ENCODE measurements around the gene RTKN2.

RTKN2 gene, protein sequence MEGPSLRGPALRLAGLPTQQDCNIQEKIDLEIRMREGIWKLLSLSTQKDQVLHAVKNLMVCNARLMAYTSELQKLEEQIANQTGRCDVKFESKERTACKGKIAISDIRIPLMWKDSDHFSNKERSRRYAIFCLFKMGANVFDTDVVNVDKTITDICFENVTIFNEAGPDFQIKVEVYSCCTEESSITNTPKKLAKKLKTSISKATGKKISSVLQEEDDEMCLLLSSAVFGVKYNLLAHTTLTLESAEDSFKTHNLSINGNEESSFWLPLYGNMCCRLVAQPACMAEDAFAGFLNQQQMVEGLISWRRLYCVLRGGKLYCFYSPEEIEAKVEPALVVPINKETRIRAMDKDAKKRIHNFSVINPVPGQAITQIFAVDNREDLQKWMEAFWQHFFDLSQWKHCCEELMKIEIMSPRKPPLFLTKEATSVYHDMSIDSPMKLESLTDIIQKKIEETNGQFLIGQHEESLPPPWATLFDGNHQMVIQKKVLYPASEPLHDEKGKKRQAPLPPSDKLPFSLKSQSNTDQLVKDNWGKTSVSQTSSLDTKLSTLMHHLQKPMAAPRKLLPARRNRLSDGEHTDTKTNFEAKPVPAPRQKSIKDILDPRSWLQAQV

DNA sequence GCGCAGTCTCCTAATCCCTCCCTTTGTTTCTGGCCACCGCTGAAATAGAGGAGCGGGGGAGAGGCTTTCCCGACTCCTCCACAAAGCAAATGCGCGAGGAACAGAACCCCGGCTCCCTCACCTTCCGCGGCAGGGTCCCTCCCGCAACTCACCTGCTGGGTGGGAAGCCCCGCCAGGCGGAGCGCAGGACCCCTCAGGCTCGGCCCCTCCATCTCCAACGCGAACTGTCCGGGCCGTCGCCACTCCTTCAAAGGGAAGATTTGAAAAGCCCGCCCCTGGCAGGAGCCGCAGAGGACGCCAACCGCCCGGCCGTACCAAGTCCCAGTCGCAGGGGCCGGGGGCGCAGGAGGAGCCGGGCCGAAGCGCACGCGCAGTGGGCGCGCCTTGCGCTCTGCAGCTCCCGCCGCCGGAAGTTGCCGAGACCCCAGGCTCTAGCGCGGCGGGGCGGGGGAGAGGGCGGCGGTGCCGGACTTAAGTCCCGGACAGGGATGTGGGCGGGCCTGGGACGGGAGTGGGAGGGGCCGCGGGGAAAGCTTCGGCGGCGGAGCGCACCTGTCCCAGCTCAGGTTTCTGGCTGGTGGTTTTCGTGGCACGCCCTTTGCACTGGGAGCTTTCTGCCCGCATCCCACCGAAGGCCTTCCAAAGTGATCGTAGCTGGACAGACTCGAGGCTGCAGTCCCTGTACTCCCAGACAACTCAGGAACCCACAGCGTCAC is at the start of gene RTKN2:
Gene RTKN2, minus strand, starts transcription at position 446 of the 716 bp plus-strand sequence. Its CDS starts 234 bp downstream, at position 212.
- Histone ChIP-seq H3K4me1 (ENCODE audit: low read length) (0 out of 2 replicates have a peak, but pooled peaks cover 5% of the 10 kb centered on the region), H3K9me3 (ENCODE audit: insufficient read depth, low read length) (no peaks in the 10 kb centered on the region), H3K27me3 (ENCODE audit: low read depth, low read length) (peaks cover 4% of the 10 kb centered on the region; the same call in 1 of the 2 replicates), H2AFZ (ENCODE audit: low read depth, low read length) (peak within 1 kb of the TSS; percentile 86), H3K4me2 (ENCODE audit: low read length) (peak within 1 kb of the TSS; percentile 71), H3K4me3 (ENCODE audit: low read length) (peak within 1 kb of the TSS; percentile 95), H3K36me3 (replicated peaks; ENCODE audit: low read depth, low read length) (no peaks in the 10 kb centered on the region), H4K20me1 (ENCODE audit: insufficient read depth, low read length) (no peaks in the 10 kb centered on the region), H3K27ac (ENCODE audit: low read length) (no peak within 1 kb of the TSS), H3K9ac (ENCODE audit: low read length) (peak within 1 kb of the TSS; percentile 74), H3K79me2 (ENCODE audit: low read length) (no peaks in the 10 kb centered on the region)
- TF ChIP-seq EZH2phosphoT487 (IDR thresholded peaks at IDR 0.05; ENCODE audit: low read depth), result no peak
- TF ChIP-seq, protein P1, sequence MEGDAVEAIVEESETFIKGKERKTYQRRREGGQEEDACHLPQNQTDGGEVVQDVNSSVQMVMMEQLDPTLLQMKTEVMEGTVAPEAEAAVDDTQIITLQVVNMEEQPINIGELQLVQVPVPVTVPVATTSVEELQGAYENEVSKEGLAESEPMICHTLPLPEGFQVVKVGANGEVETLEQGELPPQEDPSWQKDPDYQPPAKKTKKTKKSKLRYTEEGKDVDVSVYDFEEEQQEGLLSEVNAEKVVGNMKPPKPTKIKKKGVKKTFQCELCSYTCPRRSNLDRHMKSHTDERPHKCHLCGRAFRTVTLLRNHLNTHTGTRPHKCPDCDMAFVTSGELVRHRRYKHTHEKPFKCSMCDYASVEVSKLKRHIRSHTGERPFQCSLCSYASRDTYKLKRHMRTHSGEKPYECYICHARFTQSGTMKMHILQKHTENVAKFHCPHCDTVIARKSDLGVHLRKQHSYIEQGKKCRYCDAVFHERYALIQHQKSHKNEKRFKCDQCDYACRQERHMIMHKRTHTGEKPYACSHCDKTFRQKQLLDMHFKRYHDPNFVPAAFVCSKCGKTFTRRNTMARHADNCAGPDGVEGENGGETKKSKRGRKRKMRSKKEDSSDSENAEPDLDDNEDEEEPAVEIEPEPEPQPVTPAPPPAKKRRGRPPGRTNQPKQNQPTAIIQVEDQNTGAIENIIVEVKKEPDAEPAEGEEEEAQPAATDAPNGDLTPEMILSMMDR (IDR thresholded peaks at IDR 0.05; ENCODE audit: low read depth, low read length), result no peak

DNA sequence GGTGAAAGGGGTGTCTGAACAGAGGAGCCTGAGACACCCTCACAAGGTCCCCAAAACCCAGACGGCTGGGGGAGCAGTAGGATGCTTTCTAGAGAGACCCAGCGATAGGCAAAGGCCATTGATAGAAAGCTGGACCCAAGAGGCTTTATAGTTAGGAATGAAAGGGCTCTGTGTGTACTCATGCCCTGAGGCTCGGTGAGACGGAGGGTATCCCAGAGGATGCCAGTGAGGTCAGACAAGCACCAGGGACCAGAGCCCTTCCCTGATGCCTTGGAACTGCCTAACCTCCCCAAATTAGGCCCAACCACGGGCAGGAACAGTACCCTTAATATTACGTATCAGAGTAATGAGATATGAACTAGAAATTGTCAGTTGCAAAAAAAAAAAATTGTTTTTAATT is 48.6 kb upstream of the RTKN2 start:
- Histone ChIP-seq H3K4me1 (ENCODE audit: low read length) (no peaks in the 10 kb centered on the region), H3K9ac (ENCODE audit: low read length) (no peak overlapping the region), H3K4me2 (ENCODE audit: low read length) (no peak overlapping the region), H4K20me1 (ENCODE audit: insufficient read depth, low read length) (no peaks in the 10 kb centered on the region), H3K27me3 (ENCODE audit: low read depth, low read length) (no peaks in the 10 kb centered on the region), H3K4me3 (ENCODE audit: low read length) (no peak overlapping the region), H3K79me2 (ENCODE audit: low read length) (no peaks in the 10 kb centered on the region), H3K36me3 (replicated peaks; ENCODE audit: low read depth, low read length) (no peaks in the 10 kb centered on the region), H3K27ac (ENCODE audit: low read length) (no peak overlapping the region), H2AFZ (ENCODE audit: low read depth, low read length) (no peak overlapping the region), H3K9me3 (ENCODE audit: insufficient read depth, low read length) (no peaks in the 10 kb centered on the region)
- TF ChIP-seq EZH2phosphoT487 (IDR thresholded peaks at IDR 0.05; ENCODE audit: low read depth), result no peak
- TF ChIP-seq, protein P1 (IDR thresholded peaks at IDR 0.05; ENCODE audit: low read depth, low read length), result no peak

DNA sequence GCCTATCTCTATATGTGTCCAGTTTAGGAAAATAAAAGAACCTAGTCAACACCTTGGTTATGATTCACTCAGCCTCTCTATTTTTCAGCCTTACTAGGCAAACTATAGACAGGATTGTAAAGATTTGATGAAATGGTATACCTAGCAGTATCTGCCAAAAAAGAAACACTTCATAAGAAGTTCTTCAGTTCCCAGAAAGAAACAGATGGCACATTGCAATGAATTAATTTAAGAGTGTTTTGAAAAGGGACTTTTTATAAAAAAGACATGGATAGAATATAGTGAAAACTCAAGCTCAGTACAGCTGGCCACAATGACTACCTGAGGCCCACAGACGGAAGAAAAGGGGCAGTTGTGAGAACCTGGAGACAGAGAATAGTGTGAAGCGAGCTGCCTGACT is 40.6 kb upstream of the RTKN2 start:
- no peak overlapping the region for H3K9ac ChIP-seq (ENCODE audit: low read length)
- H3K27me3 ChIP-seq (ENCODE audit: low read depth, low read length), result no peaks in the 10 kb centered on the region
- no peak overlapping the region for H3K4me3 ChIP-seq (ENCODE audit: low read length)
- no peak overlapping the region for H3K27ac ChIP-seq (ENCODE audit: low read length)
- no peak overlapping the region for H3K4me2 ChIP-seq (ENCODE audit: low read length)
- H3K9me3 ChIP-seq (ENCODE audit: insufficient read depth, low read length), result no peaks in the 10 kb centered on the region
- no peak overlapping the region for H2AFZ ChIP-seq (ENCODE audit: low read depth, low read length)
- peaks cover 32% of the 10 kb centered on the region for H3K4me1 ChIP-seq (ENCODE audit: low read length)
- no peak for TF ChIP-seq EZH2phosphoT487 (IDR thresholded peaks at IDR 0.05; ENCODE audit: low read depth)
- TF ChIP-seq, protein P1 (IDR thresholded peaks at IDR 0.05; ENCODE audit: low read depth, low read length), result no peak
- H4K20me1 ChIP-seq (ENCODE audit: insufficient read depth, low read length), result no peaks in the 10 kb centered on the region
- no peaks in the 10 kb centered on the region for H3K36me3 ChIP-seq (replicated peaks; ENCODE audit: low read depth, low read length)
- H3K79me2 ChIP-seq (ENCODE audit: low read length), result no peaks in the 10 kb centered on the region

DNA sequence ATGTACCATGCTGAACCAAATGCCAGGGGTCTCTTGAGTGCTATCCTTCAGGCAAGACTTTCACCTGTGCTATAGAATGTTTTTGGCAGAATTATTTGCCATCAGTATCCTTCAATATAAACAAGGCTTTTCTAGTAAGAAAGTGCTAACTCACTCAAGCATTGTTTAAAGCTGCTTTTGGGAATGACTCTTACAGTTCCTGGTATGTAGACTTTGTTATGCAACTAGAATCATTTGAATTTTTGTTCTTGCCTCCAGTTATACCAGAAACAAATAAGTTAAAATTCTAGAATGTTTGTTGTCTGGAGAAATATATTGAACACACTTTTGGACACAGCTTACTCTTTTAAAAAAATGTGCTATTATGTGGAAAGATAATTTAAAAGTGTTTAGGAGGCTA is 39.5 kb upstream of the RTKN2 start:
- peaks cover 37% of the 10 kb centered on the region for H3K4me1 ChIP-seq (ENCODE audit: low read length)
- no peak overlapping the region for H3K9ac ChIP-seq (ENCODE audit: low read length)
- no peak overlapping the region for H2AFZ ChIP-seq (ENCODE audit: low read depth, low read length)
- H3K27me3 ChIP-seq (ENCODE audit: low read depth, low read length), result no peaks in the 10 kb centered on the region
- H3K9me3 ChIP-seq (ENCODE audit: insufficient read depth, low read length), result no peaks in the 10 kb centered on the region
- no peaks in the 10 kb centered on the region for H3K36me3 ChIP-seq (replicated peaks; ENCODE audit: low read depth, low read length)
- no peaks in the 10 kb centered on the region for H4K20me1 ChIP-seq (ENCODE audit: insufficient read depth, low read length)
- no peak overlapping the region for H3K4me2 ChIP-seq (ENCODE audit: low read length)
- H3K27ac ChIP-seq (ENCODE audit: low read length), result no peak overlapping the region
- no peak overlapping the region for H3K4me3 ChIP-seq (ENCODE audit: low read length)
- H3K79me2 ChIP-seq (ENCODE audit: low read length), result no peaks in the 10 kb centered on the region
- no peak for TF ChIP-seq EZH2phosphoT487 (IDR thresholded peaks at IDR 0.05; ENCODE audit: low read depth)
- TF ChIP-seq, protein P1 (IDR thresholded peaks at IDR 0.05; ENCODE audit: low read depth, low read length), result no peak
